T-helper 9 cell (primary cell): ENCODE measurements around the gene GFRA4.
"Not testable (repeated sequence)": the region's sequence is repeated elsewhere in the genome, so short reads cannot be mapped to it uniquely, and the experiment has no call there.

Source experiments
- DNase-seq: peaks from one replicate; pipeline ENCODE4 v3.0.0-alpha.2; 2020

Gene GFRA4

DNA sequence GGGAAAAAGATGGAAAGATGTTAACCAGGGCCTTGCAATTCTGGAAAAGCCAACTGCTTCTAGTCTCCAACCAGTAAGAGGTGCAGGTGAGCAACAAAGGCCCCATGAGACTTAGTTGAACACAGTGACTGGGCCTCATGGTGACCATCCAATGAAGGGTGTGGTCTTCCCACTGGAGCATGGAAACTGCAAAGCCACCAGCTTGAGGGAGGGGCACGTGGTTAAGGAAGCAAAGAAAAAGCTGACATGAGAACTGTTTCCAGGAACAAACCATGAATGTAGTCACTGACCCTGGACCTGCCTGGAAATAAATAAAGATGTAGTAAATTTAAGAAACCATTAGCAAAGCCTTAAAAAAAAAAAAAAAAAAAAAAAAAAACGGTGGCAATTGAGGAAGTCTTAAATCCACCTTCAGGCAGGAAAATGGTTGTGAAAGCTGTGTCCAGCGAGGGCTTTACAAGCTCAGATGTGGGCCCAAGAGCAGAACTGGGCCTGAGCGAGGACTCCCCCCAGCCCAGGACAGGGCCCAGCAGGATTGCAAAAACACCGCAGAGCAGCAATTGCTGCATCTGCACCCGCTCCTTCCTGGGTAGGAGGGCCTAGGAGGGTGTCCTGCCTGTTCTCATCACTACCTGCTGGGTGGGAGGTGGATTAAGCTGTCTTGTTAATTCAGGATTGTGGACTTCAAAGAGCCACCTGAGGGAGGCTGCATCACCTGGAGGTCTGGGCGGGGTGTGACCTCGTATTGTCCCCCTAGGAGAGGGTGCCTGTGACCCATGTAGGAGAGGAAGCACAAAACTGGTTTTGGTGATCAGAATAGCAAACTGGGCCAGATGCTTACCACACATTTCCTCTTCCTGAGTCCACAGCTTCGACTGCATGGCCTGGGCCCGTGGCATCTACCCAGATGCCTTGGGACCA, 10.3 kb downstream of the GFRA4 start:
- no peak for DNase-seq

DNA sequence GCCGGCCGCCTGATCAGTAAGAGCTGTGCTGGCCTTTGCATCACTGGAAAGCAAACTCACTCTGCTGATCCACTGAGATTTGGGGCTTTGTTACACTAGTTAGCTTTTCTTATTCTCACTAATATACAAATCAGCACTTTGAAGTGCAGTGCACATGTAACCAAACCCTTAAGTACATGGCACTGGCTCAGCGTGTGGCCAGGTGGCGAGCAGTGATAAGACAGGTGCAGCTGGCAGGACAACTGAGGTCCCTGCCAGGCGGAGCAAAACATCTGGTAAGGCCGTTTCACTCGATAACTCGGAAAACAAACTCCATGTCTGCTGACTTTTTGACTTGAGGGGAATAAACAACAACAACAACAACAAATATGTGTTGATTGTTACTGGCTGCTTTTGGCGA, 11.0 kb downstream of the GFRA4 start:
- no peak for DNase-seq

DNA sequence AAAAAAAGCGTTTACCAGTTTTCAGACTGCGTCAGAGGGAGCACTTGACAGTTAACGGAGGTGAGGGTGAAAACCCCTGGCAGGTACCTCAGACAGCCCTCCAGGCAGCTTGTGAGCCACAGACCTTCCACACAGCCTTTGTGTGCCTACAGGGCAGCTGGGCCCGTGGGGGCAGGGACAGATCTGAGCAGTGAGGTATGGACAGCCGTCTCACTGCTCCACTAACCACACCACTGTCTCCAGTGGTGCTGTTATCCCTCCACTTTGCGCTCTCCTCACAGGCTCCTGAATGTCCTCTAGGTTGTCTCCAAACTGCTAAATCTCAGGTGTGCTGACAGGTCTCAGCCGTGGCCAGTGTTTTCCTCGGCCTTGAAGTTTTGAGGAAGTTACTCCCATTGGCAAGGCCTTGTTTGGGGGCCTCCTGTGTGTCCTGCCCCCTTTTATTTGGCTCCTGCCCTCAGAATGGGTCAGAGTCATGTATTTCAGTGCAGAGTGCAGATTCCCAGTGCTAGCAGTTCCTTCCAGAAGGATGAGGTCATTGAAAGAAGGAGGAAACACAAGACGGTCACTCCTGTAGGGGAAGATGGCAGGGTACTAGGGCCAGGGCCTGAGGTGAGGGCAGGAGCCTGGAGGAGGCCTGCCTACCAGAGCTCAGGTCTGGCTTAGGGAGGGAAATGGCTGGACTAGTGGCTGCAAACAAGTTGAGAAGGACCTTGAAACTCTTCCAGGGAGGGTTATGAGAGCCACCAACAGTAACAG, 11.8 kb downstream of the GFRA4 start:
- DNase-seq: no peak

DNA sequence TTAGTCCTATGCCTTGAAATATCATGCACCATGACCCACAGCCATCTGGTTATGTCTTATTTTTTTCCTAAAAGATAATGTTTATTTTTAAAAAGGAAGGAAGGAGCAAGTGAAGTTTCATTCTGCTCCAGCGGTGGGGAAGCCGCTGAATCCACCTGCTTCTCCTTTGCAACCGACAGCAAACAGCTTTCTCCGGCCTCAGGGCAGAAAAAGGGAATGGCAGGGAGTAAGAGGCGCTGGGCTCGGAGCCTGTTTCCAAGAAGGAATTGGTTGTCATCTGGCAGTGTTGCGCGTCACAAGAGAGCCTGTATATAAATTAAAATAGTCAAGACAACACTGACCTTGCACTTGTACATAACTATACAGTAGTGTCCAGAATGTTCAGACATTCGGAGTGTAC, 14.2 kb downstream of the GFRA4 start:
- no peak for DNase-seq

DNA sequence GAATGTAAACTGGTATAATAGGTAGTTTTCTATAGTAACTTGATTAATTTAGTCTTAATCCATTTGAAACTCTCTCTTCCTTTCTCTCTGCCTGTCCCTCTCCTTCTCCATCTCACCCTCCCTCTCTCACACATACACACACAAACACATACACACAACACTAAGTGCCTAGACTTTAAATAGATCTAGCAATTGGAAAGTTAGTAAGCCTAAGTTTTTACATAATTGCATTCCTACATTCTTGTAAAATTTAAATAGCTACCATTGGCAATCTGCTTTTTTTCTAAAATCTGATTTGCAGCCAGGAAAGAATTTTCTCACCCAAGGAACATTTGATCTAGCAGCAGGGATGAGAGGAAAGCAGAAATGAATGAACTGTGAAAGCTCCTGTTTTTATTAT, 15.7 kb downstream of the GFRA4 start:
- DNase-seq: no peak

DNA sequence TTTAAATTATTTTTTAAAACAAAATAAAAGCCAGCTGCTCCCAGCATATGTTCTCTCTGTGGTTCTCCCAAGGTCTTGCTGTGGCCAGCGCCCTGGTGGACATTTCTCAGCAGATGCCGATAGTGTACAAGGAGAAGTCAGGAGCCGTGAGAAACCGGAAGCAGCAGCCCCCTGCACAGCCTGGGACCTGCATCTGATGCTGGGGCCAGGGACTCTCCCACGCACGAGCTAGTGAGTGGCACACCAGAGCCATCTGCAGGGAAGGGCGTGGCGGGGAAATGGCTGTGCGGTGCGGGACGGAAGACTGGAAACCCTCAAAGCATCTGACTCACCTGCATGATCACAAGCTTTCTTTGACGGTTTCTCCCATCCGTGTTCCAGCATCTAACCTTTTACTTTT, 16.5 kb downstream of the GFRA4 start:
- DNase-seq: no peak

DNA sequence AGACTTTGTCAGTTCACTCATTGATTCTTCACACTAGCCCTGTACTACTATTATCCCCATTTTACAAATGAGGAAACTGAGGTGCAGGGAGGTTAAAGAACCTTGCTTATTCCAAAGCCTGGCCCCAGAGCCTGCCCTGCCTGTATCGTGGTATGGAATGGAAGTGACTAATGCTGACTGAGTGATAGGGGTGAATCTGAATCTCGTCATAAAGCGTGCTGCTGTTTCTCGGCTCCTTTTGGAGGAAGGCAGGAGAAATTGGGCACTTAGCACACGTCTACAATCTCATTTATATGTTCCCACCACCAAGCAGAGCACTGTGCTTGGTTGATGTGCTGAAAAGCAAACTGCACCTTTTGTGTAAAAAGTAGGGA, 17.1 kb downstream of the GFRA4 start:
- no peak for DNase-seq

DNA sequence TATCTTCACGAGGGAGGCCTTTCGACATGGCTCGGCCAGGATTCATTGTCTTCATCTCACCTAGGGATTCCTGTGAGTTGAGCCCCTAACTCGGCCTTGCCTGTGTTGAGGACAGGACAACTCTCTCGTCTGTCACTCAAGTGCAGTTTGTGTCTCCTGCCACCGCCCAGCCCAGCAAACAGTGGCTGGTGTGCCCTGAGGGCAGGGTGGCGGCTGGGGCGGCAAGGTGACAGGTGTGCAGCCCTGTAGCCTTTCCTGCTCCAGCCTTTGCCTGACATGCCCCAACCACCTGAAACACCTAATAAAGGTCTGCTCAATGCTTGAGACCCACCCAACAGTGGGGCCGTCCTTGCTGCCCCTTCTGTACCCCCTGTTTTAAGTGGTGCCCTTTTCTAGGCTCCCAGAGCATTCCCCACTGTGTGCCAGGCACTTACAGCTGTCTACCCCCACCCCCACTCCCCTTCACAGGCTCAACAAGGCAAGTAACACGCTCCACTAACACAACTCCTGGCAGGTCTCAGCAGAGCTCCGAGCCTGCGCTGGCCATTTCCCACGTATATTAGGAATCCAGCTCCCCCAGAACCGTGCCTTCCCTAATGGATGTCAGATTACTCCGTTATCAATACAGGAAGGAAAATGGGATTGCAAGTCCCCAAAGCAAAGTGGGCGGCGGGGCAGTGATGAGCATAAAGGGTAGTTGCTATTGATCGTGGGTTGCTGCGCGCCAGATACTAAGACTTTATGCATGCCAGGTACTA, 17.7 kb downstream of the GFRA4 start:
- no peak for DNase-seq

DNA sequence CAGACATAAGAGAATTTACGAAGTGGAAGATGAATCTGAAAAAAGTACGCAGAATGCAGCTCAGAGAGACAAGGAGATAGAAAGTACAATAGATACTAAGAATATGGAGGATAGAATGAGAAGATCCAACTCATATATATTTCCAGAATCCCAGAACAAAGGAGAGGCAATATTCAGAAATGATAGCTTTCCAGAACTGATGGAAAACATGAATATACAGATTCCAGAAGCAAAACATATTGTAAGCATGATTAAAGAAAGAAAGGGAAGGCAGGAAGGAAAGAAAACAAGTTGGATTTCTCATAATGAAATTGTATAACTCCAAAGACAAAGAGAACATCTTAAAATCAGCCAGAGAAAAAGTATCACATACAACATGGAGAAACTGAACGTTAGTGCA, 22.9 kb downstream of the GFRA4 start:
- DNase-seq: no peak

DNA sequence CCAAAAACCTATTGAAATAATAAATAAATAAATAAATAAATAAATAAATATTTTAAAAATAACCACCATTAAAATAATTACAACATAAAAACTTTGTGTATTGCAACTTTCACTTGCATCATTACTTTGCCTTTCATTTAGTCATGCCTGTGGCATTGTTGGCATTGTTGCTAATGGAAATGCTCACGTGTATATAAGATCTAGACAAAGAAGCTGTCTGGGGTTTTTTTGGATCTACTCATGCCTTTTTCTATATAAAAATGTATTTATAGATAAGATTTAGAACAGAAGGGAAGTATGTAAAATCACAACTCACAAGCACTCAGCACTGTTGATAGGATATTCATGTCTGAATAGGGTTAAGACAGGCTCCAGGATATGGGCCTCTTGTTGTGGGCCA, 27.9 kb downstream of the GFRA4 start:
- no peak for DNase-seq

DNA sequence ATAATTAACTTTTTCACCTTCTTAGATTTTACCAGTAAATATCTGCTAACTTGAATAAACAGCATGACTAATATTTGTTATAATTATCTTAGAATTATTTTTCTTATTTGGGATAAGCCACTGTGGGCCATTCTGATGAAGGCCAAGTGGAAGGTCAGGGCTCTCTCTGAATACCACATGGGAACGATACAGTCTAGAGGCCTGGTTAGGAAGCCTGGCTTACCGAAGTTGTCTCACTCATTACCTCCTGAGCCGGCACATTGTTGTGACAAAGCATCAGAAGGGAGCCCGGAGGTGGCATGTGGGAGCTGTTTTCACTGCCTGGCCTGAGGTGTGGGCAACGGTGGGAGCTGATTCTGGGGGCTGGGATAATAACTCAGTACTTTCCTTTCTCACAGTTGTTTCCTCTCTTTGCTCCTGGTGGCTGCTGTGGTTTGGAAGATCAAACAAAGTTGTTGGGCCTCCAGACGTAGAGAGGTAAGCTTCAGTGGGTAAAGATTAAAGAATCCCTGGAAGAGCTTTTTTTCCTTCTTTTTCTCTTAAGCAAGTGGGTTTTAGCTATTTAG, 29.2 kb downstream of the GFRA4 start:
- no peak for DNase-seq

DNA sequence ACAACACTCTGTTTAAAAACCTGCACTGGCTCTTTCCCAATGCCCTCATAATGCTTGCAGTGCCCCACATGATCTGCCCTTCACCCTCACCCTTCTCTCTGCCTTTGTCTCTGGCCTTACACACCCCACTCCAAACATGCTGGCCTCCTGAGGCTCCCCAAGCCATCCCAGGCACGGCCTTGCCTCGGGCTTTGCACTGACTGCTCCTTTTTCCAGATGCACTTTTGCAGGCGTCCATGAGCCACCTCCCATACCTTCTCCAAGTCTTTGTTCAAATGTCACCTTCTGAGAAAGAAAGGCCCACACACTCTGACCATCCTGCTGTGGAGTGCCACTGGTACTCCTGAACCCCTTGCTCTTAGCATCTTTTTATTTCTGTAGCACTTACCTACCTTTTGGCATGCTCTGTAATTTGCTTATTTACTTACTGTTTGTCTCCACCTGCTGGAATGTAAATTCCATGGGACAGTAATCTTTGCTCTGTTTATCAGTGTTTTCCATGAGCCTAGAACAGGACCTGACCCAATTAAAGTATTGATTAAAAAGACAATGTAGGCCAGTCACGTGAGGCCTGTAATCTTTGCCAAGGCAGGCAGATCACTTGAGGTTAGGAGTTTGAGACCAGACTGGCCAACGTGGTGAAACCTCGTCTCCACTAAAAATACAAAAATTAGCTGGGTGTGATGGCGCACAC, 30.7 kb downstream of the GFRA4 start:
- DNase-seq: no peak

DNA sequence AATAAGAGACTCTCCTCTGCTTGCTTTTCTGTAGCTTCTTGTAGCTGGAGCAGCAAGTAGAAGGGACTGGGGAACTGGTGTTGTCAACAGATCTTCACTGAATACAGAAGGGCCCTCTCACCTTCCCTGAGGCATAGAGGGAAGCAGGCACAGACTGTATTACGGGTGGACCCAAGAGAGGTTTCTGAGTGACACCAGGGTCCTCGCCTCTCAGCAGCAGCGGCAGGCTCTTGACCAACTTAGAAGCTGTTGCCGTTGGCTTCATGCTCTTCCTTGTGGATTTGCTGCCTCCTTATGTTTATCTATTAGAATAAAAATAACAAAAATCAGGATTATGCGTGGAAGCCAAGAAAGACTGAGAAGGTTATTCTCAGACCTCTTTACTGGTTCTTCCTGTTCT, 31.7 kb downstream of the GFRA4 start:
- no peak for DNase-seq

DNA sequence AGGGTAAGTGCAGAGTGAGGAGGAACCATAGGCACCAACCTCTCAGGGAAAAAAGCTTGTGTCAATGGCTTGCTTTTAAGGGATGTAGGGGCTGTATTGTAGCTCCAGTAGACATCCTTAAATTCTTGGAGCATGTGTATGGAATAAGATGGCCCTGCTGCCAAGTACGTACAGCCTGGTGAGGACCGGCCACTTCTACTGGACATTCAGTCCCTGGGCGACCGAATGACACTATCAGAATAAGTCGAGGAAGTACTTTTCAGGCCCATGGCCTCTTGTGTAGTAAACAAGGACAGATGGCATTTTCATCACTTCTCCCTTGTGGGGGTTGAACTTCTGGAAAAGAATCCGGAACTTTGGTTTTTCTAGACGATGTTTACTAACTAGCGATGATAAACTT, 32.8 kb downstream of the GFRA4 start:
- no peak for DNase-seq

DNA sequence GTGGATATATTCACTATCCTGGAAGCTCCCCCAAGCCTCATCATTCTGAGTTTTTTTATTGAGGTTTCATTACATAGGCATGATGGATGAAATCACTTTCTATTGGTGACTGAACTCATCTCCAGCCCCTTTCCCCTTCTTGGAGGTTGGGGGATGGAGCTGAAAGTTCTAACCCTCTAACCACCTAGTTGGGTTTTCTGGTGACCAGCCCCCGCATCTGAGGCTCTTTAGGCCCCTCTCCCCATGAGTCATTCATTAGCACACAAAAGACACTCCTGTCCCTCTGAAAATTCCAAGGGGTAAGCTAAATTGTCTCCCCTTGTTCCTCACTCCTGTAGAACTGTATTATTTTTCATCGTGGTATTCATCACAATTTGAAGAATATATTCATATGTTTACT, 33.3 kb downstream of the GFRA4 start:
- no peak for DNase-seq

DNA sequence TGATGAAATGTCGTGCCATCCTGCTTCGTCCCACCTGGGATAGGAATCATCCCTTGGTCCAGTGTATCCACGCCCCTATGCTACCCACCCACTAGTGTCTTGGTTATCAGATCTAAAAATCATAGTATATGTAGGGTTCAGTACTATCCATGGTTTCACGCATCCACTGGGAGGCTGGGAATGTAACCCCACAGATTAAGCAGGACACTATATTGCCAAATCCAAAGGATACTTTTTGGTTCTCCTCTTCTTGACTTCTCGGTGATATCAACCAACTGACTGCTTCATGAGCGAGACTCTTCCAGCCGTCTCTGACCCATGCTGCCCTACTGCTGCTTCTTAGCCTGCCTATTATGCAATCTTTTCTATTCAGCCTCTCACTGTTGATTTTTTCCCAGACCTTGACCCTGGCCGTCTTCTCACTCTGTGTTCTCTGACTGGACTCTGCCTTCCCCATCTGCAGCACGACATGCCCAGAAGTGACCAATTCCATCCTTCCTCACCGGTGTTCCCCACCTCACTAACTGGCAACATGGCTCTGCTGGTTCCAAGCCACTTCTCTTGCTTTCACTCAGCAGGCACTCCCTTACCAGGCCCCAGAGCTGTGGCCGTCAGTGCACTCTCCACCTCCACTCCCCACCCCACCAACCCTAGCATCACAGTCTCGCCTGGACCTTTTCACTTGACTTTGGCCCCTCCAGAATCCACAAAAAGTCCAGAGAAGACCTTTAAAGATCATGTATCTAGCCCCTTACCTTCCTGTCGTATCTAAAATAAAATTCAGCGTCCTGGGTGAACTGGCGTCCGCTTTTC, 34.5 kb downstream of the GFRA4 start:
- no peak for DNase-seq

DNA sequence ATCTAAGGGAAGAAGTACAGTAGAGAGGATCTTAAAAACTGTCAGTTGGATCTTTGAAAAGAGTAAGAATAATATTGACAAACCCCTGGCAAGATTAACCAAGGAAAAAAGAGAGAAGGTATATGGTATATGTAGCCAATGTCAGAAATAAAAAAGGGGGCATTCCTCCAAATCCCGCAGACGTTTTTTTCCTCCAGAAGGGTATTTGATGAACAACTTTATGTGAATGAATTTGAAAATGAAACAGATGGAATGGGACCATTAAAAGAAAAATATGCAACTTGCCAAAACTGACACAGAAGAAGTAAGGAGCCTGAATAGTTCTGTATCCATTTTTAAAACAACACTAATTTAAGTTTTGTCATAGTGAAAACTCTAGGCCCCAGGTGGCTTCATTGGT, 35.7 kb downstream of the GFRA4 start:
- no peak for DNase-seq

DNA sequence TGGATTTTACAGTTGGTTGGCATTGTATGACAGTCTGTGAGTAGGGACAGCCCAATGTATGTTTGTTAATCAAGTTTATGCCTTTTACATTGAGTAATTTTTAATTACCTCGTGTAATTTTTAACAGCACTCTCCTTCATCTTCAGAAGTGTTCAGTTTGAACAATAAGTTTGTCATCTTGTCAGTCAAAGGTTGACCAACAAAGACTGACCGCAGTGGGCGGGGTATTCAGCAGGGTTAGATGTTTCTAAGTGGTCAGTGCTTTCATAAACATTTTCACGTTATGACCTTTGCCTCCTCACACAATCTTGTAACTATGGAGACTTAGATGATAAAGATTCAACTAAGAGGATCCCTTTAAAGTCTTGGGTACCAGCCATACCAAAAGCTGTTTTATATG, 40.8 kb downstream of the GFRA4 start:
- no peak for DNase-seq

DNA sequence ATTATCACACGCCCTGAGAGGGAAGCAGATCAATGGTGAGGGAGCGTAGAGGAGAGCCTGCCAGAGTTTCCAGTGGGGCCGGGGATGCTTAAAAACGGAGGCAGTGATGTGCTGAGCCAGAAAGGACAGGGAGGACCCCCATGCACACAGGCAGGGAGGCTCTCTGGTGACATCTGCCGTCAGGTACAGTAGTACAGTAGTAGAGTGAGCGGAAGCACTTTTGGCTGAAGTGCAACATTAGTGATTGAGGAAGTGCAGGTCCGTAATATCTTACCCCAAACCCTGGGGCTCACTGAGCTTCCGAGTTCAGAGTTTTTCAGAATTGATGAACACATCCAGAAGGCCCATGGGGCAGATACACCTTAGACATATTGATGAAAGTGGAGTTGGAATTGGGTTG, 42.1 kb downstream of the GFRA4 start:
- DNase-seq: no peak

DNA sequence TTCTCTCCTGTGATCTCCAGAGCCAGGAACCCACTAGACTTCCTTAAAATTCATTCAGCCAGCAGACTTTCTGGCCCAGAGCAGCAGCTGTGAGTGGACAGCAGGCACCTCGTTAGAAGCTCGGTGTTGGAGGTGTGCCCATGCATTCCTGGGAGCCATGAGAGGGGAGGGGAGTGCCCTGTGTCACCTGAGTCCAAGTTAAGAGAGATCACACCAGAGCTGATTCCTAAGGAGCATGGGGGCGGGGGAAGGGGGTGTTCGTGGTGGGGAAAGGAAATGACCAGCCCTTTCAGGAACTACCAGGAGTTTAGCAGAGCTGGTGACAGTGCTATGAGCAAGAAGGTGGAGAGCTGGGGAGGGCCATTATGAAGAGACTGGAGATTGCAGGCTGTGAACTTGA, 46.9 kb downstream of the GFRA4 start:
- no peak for DNase-seq

DNA sequence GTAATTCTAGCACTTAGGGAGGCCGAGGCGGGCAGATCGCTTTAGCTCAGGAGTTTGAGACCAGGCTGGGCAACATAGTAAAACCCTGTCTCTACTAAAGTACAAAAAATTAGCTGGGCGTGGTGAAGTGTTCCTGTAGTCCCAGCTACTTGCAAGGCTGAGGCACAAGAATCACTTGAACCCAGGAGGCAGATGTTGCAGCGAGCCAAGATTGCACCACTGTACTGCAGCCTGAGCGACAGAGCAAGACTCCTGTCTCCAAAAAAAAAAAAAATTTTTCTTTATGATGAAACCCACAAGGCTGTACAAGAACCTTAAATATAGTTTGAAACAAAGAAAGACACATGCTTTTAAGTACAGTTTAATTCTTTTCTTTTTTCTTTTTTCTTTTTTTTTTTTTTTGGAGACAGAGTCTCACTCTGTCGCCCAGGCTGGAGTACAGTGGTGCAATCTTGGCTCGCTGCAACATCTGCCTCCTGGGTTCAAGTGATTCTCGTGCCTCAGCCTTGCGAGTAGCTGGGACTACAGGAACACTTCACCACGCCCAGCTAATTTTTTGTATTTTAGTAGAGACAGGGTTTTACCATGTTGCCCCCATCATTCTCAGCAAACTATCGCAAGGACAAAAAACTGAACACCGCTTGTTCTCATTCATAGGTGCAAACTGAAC, 47.9 kb downstream of the GFRA4 start:
- not testable (repeated sequence) for DNase-seq
